NCI-H2227 (cell line): ENCODE data around the gene CELA1.
"Not testable (repeated sequence)": the region's sequence is repeated elsewhere in the genome, so short reads cannot be mapped to it uniquely, and the experiment has no call there.

ENCODE experiments used
- DNase-seq: peaks from one replicate; lab custom pipeline; 2025; ENCODE audit not compliant: unreplicated experiment; lab: John Stamatoyannopoulos, UW

The CELA1 gene

GRCh38 chr12:51345681-51346080, 798 bp downstream of the CELA1 start:
- no peak for DNase-seq

DNA sequence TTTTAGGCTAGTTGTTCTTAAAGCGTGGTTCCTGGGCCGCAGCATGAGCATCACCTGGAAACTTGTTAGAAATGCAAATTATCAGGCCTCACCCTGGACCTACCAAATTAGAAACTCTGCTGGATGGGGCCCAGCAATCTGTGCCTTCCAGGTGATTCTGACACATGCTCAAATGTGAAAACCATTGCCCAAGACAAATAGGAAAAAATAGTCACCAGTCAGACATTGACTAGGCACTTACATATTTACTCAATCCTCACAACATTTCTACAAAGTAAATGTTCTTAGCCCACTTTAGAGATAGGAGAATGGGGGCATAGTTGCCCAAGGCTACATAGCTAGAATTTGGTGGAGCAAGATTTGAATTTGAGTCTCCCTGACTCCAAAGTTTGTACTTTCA, 3.3 kb downstream of the CELA1 start:
- no peak for DNase-seq

- no peak for DNase-seq
Measured at GRCh38 chr12:51342416-51342815, 4.1 kb downstream of the CELA1 start.

GRCh38 chr12:51341251-51342007, 5.0 kb downstream of the CELA1 start:
- peak; percentile 76 for DNase-seq

- no peak for DNase-seq
Measured at GRCh38 chr12:51339750-51340149, 6.7 kb downstream of the CELA1 start.

DNA sequence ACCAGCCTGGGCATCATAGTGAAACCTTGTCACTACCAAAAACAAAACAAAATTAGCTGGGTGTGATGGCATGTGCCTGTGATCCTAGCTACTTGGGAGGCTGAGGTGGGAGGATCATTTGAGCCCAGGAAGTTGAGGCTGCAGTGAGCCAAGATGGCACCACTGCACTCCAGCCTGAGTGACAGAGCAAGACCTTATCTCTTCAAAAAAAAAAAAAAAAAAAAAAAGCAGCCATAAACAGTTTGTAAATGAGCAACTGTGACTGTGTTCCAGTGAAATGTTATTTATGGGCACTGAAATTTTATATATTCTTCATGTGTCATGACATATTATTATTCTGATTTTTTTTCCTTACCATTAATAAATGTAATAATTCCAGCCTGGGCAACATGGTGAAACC, 9.1 kb downstream of the CELA1 start:
- not testable (repeated sequence) for DNase-seq

- no peak for DNase-seq
Measured at GRCh38 chr12:51335931-51336330, 10.5 kb downstream of the CELA1 start.

- no peak for DNase-seq
Measured at GRCh38 chr12:51334764-51335163, 11.7 kb downstream of the CELA1 start.

DNA sequence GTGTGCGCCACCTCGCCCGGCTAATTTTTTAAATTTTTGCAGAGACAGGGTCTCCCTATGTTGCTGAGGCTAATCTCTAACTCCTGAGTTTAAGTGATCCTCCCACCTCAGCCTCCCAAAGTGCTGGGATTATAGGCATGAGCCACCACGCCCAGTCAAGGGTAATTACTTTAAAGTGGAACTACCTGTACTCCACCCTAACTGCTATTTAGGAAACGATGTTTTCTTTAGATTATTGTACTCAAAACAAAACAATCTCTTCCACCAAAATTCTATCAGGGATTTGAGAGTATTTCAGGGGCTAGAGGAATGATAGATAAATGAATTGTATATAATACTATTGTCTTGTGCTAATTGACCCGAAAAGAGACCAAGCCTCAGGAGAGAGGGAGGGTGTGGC, 12.9 kb downstream of the CELA1 start:
- DNase-seq: no peak

DNA sequence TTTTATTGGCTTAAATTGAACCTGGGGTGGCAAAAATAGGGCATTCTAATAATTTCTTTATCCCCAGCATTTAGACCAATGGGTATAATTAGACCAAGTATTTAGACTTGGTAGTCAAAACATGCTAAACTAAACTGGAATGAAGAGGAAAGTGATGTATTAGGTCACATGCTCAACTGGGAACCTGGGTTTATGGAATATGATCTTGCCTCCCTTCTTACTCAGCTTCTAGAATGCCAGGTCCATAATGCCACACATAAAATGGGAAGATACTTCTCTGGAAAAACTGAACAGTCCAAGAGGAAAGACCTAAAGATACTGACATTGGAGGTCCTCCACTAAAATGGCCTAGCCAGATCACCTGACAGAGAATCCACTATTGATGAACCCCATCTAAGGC, 16.3 kb downstream of the CELA1 start:
- DNase-seq: no peak

DNA sequence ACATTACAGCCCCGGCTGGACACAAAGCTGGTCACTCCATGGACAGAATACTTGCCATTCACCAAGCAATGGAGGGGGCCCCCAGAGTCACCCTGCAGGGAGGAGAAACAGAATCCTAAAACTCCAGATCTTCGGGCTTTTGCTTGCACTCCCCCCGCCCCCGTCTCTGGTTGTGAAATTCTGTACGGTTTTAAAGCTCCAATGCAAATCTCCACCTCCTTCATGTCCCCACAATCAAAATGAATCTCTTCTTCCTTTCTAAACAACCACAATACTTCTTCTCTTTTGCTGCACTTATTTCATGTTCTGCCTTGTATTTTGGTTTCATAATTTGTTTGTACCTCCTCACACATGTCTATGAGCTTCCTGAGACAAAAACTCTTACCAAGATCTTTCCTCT, 16.7 kb downstream of the CELA1 start:
- DNase-seq: no peak

DNA sequence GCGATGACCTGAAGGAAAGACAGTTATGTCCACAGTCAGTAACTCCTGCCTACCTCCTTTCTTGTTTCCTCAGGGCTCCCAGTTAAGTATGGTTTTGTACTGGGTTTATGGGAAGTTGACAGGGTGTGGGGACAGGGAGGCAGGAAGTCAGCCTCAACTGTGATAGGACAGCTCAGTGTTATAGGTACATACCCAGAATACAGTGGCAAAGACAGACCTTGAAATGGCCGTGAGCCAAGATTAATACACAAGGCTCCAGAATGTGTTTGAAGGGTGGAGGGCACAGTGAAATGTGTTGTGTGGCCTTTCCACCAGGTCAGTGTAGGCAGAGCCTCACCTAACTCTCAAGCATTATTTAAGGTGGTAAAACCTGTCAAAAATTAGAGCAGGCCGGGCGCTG, 17.9 kb downstream of the CELA1 start:
- DNase-seq: no peak

- DNase-seq: no peak
Measured at GRCh38 chr12:51326698-51327439, 19.6 kb downstream of the CELA1 start.

DNA sequence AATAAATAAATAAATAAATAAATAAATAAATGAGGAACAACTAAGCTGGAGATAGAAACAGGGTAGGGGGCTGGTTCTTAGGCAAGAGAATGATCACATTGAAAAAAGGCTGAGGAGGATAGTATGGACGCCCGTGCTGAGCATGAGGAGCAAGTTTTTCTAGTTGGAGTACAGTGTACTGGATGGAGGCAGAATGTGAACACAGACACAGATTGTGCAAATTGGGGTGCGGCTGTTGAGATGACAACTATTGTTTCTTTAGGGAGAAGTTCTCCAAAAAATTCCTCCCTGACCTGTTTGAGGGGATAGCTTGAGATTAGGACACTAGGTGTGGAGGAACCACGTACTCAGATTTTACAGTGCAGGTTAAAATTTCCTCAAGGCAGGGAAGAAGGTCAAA, 21.5 kb downstream of the CELA1 start:
- no peak for DNase-seq

DNA sequence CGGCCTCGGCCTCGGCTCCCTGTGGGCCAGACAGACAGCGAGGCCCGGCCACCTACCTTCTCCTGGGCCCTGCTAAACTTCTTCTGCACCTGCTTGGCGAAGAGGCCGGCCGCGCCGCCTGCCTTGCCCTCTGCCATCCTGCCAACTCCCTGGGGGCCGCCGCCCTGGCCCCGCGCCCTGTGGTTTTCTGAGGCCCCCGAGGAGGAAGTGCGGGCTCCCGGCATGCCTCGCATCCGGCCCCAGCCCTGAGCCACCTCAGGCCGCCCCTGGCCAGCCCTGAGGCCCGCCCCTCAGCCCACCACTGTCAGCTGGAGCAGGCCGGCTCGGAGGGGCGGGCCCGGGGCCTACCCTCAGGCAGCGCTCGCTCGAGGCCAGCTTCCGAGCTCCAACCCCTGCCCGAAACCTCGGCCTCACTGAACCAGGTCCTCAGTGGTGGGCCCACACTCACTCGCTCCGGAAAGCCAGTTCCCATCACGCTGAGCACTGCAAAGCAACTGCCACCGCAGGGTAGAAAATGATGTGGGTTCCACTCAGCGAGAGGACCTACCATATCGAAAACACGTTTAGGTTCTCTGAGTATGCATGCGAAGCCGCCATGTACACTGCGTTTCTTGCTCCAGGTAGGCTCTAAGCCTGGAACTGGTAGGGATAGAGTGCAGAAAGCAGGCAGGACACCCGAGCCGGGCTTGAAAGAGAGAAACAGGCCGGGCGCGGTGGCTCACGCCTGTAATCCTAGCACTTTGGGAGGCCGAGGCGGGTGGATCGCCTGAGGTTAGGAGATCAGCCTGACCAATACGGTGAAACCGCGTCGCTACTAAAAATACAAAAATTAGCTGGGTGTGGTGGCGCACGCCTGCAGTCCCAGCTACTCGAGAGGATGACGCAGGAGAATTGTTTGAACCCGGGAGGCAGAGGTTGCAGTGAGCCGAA, 22.2 kb downstream of the CELA1 start, which contains the start of gene BIN2:
BIN2 (minus strand) TSS at position 209 of the 930 bp plus-strand sequence; CDS start at position 137, 72 bp downstream.
- DNase-seq: no peak

DNA sequence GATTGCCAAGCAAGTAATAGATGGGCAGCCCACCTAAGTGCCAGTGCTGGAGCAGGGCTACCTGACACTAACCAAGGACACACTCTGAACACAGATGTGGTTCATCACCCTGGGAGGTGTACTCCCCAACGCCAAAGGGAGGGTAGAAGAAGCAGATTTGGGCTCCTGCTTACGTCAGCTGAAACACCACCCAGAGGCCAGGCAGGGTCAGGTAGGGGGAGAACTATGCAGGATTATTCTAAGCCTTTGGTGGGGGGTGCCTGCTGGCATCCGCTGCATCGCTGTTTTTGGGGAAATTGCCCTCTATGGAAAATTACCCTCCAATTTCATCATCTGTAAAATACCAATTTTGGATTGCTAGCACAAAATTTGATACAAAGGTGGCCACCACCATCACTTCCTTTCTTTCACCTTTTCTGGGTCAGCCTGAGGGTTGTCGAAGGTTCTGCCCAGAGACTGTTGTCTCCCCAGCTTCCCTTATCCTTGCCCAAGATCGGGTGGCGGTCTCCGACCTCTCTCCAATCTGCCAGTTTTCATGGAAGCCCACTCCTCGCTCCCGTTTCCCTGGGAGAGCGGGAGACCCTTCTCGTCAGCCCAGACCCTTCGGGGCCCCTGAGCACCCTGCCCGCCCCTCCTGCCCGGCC, 23.0 kb downstream of the CELA1 start:
- DNase-seq: no peak

DNA sequence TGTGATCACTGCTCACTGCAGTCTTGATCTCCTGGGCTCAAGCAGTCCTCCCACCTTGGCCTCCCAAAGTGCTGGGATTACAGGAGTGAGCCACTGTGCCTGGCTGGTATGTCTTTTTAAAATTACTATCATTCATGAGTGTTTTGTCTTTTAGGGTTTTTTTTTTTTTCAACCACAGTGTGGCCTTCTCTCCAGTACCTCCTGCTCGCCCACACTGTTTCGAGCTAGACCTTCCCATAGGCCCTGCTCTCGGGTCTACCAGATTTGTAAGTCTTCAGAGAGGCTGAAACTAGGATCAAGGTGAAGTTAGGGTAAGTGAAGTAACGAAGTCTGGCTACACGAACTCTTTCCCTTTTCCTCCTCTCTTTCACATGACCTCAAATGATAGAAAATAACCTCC, 24.0 kb downstream of the CELA1 start:
- DNase-seq: no peak

DNA sequence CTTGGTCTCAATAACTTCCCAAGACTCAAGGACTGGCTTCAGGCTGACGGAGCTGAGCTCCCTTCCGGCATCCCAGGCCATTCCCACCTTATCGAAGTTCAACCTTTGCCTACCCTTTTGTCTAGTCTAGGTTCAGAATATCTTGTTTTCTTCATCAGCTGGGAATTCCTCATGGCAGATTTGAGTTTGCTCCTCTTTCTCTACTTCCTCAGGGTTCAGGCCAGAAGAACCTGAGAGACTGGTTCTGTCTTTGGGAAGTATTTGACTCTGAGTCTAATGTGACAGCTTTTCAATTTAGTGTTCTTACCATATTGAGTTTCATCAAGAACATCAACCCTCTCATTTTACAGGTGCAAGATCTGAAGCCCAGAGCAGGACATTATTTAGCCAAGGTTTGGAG, 24.6 kb downstream of the CELA1 start:
- no peak for DNase-seq

- DNase-seq: no peak
Measured at GRCh38 chr12:51320695-51321320, 25.7 kb downstream of the CELA1 start.

DNA sequence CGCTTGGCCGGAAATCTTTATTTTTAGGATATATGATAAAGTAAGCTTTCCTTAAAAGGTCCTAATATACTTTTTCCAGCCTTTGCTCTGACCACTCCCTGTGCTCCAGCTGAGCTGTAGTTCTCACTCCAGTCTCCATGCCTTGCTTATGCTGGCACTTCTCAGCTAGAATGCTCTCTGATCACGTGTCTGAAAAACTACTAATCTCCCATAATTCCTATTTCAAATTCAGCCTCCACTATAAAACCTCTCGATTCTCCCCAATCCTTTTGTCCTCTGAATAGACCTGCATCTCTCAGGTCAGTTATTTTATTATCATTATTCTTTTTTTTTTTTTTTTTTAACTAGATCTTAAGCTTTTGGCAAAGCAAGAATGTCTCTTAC, 26.2 kb downstream of the CELA1 start:
- DNase-seq: no peak
